OCI-LY7 (cell line): ENCODE measurements around the gene TTC31. TPM values are rescaled to one million over a fixed set of nuclear protein-coding genes. Genes with fewer than 3 reads are reported as not detected.
A peak's percentile ranks its signal among the peaks of the same experiment; 100 is the strongest.
"Not testable (repeated sequence)": the region's sequence is repeated elsewhere in the genome, so short reads cannot be mapped to it uniquely, and the experiment has no call there.

Experiments used
- BruUV-seq: library from RNA; stranded (reverse); fragments of 400-500 nt; replicated peaks from 2 replicates; lab custom pipeline; 2021; lab: Mats Ljungman, UMichigan
- CTCF ChIA-PET: fragments of 300-600 bp; sonication (Branson Sonifier 250); formaldehyde crosslinking; loops from one replicate; lab custom pipeline; 2022; ENCODE audit warnings: antibody characterized with exemption; ENCODE audit not compliant: unreplicated experiment; lab: Charles Lee
- POLR2A ChIA-PET: fragments of 300-600 bp; sonication (Branson Sonifier 250); formaldehyde crosslinking; loops from one replicate; lab custom pipeline; 2022; ENCODE audit warnings: antibody characterized with exemption; lab: Charles Lee
- DNase-seq: peaks from one replicate; pipeline ENCODE4 v3.0.0-alpha.2; 2015; ENCODE audit warnings: low spot score
- H2AFZ ChIP-seq: fragments of 200-600 bp; sonication (generic), shearing (Covaris generic); 2 replicates; pipeline ENCODE4 v1.6.1; 2014; ENCODE audit warnings: mild to moderate bottlenecking, antibody characterized with exemption, low read length, moderate library complexity
- H3K27ac ChIP-seq: fragments of 200-600 bp; sonication (generic); 2 replicates; pipeline ENCODE4 v1.5.1; 2014; ENCODE audit warnings: mixed run types, low read depth, mild to moderate bottlenecking, moderate library complexity, low read length, inconsistent platforms; ENCODE audit not compliant: poor library complexity, severe bottlenecking
- H3K36me3 ChIP-seq: fragments of 200-600 bp; sonication (generic); 2 replicates; pipeline ENCODE4 v1.6.1; 2014; ENCODE audit warnings: mild to moderate bottlenecking, antibody characterized with exemption, low read length, moderate library complexity, mixed read lengths; ENCODE audit not compliant: insufficient read depth
- H3K4me1 ChIP-seq: fragments of 200-600 bp; sonication (generic); 2 replicates; pipeline ENCODE4 v1.5.1; 2014; ENCODE audit warnings: mild to moderate bottlenecking, low read length; ENCODE audit not compliant: insufficient read depth, poor library complexity, severe bottlenecking
- H3K4me2 ChIP-seq: fragments of 200-600 bp; sonication (generic); 2 replicates; pipeline ENCODE4 v1.6.1; 2014; ENCODE audit warnings: mild to moderate bottlenecking, low read length
- H3K4me3 ChIP-seq: fragments of 200-600 bp; sonication (generic); 2 replicates; pipeline ENCODE4 v1.5.1; 2014; ENCODE audit warnings: mild to moderate bottlenecking, low read depth, low read length; ENCODE audit not compliant: poor library complexity, severe bottlenecking
- H3K79me2 ChIP-seq: fragments of 200-600 bp; sonication (generic); 2 replicates; pipeline ENCODE4 v1.6.1; 2016; ENCODE audit warnings: low read depth, mild to moderate bottlenecking, low read length, moderate library complexity, mixed read lengths; ENCODE audit not compliant: insufficient read depth
- H3K9me2 ChIP-seq: fragments of 200-600 bp; sonication (generic); 2 replicates; pipeline ENCODE4 v1.6.1; 2016; ENCODE audit warnings: mild to moderate bottlenecking, low read length, mixed read lengths; ENCODE audit not compliant: insufficient read depth
- H3K9me3 ChIP-seq: fragments of 200-600 bp; sonication (generic); 2 replicates; pipeline ENCODE4 v1.6.1; 2014; ENCODE audit warnings: mild to moderate bottlenecking, mixed run types, low read length, mixed read lengths
- H4K20me1 ChIP-seq: fragments of 200-600 bp; sonication (generic); 2 replicates; pipeline ENCODE4 v1.6.1; 2014; ENCODE audit warnings: mild to moderate bottlenecking, antibody characterized with exemption, low read length, moderate library complexity, mixed read lengths; ENCODE audit not compliant: insufficient read depth
- EZH2phosphoT487 ChIP-seq: fragments of 200-600 bp; sonication (generic); IDR thresholded peaks from 2 replicates; pipeline ENCODE4 v1.6.1; 2018; ENCODE audit warnings: low read depth, borderline replicate concordance, mild to moderate bottlenecking, mixed run types, antibody characterized with exemption, low read length, moderate library complexity, mixed read lengths
- intact Hi-C: fragments of 100-400 bp; cut with micrococcal nuclease; formaldehyde crosslinking; loops from one replicate; pipeline ENCODE4 v1.10.0; 2022; ENCODE audit not compliant: unreplicated experiment
- total RNA-seq, 2 experiments: library from RNA; depleted of rRNA in 1 of 2; stranded (reverse); fragments of >200 nt in 1 of 2; shearing (Covaris generic) in 1 of 2; gene quantifications; 2 replicates each; pipeline ENCODE4 v1.2.3, GENCODE V29; 2014 to 2022
- TF ChIP-seq, protein P1 (sequence below): fragments of 200-600 bp; sonication (generic); conservative IDR thresholded peaks from 2 replicates; pipeline ENCODE4 v1.5.1; 2014; ENCODE audit warnings: mild to moderate bottlenecking, antibody characterized with exemption, low read length, moderate library complexity, mixed read lengths

TTC31 gene
- total RNA-seq, 2 experiments from 2014 or later, result 31.5 to 34.6 TPM

DNA sequence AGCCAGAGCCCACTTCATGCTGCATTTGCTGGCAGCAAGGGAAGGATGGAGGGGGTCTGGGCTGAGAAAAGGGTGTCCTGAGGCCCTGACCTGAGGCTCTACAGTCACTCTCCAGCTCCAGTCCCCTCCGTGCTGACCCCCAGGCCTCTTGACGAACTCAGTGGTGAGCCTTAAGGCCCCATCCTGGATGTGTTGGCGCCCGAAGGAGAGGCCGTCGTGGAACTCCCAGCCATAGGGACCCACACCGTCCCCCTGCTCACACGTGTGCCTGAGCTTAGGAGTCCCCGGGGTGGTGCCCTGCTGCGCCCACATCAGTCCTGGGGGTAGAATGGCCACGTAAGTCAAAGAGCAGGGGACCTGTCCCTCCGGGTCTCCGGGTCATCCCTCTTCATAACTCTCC, 18.5 kb upstream of the TTC31 start:
- POLR2A ChIA-PET, result interaction anchor here (0.8 to 1.5 kb wide), 3 partner anchors 8 to 78 kb away, joined by 3 to 14 read pairs (median 4); no protein-coding TSS in a partner anchor
- peaks cover 14% of the 10 kb centered on the region; the same call in 1 of the 2 replicates for H3K79me2 ChIP-seq
- CTCF ChIA-PET, result no interaction called here
- DNase-seq, result peak; percentile 33
- peak overlapping the region; percentile 99 for H3K4me2 ChIP-seq
- peaks cover 28% of the 10 kb centered on the region for H3K36me3 ChIP-seq
- intact Hi-C loops, result no loop called here
- peaks cover 15% of the 10 kb centered on the region for H3K4me1 ChIP-seq
- H3K9me2 ChIP-seq, result no peaks in the 10 kb centered on the region
- peak overlapping the region; percentile 80; the same call in 1 of the 2 replicates for H2AFZ ChIP-seq
- no peak for TF ChIP-seq EZH2phosphoT487
- TF ChIP-seq, protein P1, sequence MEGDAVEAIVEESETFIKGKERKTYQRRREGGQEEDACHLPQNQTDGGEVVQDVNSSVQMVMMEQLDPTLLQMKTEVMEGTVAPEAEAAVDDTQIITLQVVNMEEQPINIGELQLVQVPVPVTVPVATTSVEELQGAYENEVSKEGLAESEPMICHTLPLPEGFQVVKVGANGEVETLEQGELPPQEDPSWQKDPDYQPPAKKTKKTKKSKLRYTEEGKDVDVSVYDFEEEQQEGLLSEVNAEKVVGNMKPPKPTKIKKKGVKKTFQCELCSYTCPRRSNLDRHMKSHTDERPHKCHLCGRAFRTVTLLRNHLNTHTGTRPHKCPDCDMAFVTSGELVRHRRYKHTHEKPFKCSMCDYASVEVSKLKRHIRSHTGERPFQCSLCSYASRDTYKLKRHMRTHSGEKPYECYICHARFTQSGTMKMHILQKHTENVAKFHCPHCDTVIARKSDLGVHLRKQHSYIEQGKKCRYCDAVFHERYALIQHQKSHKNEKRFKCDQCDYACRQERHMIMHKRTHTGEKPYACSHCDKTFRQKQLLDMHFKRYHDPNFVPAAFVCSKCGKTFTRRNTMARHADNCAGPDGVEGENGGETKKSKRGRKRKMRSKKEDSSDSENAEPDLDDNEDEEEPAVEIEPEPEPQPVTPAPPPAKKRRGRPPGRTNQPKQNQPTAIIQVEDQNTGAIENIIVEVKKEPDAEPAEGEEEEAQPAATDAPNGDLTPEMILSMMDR, result no peak
- peak overlapping the region; percentile 94 for H3K4me3 ChIP-seq
- H4K20me1 ChIP-seq, result no peaks in the 10 kb centered on the region
- H3K9me3 ChIP-seq, result no peaks in the 10 kb centered on the region
- H3K27ac ChIP-seq, result peak overlapping the region; percentile 50
- no TSS peak for BruUV-seq

DNA sequence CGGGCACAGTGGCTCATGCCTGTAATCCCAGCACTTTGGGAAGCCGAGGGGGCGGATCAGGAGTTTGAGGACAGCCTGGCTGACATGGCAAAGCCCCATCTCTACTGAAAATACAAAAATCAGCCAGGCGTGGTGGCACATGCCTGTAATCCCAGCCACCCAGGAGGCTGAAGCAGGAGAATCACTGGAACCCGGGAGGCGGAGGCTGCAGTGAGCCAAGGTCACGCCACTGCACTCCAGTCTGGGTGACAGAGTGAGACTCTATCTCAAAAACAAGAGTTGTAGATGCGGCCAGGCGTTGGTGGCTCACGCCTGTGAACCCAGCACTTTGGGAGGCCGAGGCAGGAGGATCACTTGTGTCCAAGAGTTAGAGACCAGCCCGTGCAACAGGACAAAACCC, 12.1 kb upstream of the TTC31 start:
- H3K4me3 ChIP-seq, H3K4me2 ChIP-seq, DNase-seq, H4K20me1 ChIP-seq, BruUV-seq, H3K27ac ChIP-seq, H3K9me3 ChIP-seq, H3K9me2 ChIP-seq, intact Hi-C loops, H2AFZ ChIP-seq, CTCF ChIA-PET: not testable (repeated sequence)
- Histone ChIP-seq H3K4me1 (peaks cover 23% of the 10 kb centered on the region), H3K79me2 (peaks cover 12% of the 10 kb centered on the region; the same call in 1 of the 2 replicates), H3K36me3 (peaks cover 16% of the 10 kb centered on the region)
- POLR2A ChIA-PET, result interaction anchor here (0.6 to 3.2 kb wide), 5 partner anchors 12 to 347 kb away, joined by 4 to 25 read pairs (median 6); partner anchors contain the start of genes CCDC142, TTC31 and WBP1

DNA sequence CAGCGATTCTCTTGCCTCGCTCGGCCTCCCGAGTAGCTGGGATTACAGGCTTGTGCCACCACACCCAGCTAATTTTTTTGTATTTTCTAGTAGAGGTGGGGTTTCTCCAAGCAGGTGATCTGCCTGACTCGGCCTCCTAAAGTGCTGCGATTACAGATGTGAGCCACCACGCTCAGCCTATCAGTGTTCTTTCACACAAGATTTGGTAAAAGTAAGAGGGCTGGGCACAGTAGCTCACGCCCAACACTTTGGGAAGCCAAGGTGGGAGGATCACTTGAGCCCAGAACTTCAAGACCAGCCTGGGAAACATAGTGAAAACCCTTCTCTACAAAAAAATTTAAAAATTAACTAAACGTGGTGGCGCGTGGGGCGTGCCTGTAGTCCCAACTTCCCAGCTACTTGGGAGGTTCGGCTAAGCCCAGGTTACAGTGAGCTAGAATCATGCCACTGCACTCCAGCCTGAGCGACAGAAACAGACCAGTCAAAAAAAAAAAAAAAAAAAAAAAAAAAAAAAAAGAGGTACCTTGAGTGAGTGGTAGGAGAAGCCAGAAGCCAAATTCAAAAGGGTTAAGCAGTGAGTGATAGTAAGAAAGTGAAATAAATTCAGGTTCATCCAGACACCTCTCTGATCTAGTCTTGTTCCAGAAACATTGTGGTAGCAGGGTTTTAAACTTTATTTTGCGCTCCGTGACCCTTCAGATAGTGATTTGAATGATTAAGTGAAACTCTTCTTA, 11.4 kb upstream of the TTC31 start:
- Histone ChIP-seq H4K20me1 (no peaks in the 10 kb centered on the region), H3K27ac (peak overlapping the region; percentile 81), H3K36me3 (peaks cover 20% of the 10 kb centered on the region), H2AFZ (peak overlapping the region; percentile 75; the same call in 1 of the 2 replicates), H3K4me2 (peak overlapping the region; percentile 89), H3K9me3 (no peaks in the 10 kb centered on the region), H3K4me3 (peak overlapping the region; percentile 85), H3K9me2 (no peaks in the 10 kb centered on the region), H3K79me2 (peaks cover 7% of the 10 kb centered on the region; the same call in 1 of the 2 replicates), H3K4me1 (peaks cover 17% of the 10 kb centered on the region)
- BruUV-seq, result no TSS peak
- no peak for TF ChIP-seq EZH2phosphoT487
- TF ChIP-seq, protein P1, result no peak
- intact Hi-C loops, result no loop called here
- CTCF ChIA-PET, result no interaction called here
- POLR2A ChIA-PET, result interaction anchor here (0.8 to 3.2 kb wide), 5 partner anchors 11 to 59 kb away, joined by 4 to 25 read pairs (median 6); partner anchors contain the start of genes CCDC142, TTC31 and WBP1
- peak; percentile 27 for DNase-seq
